K562 (cell line): Measurements from ENCODE around the gene CHCHD10. TPM values are rescaled to one million over a fixed set of nuclear protein-coding genes. Genes with fewer than 3 reads are reported as not detected.
A peak's percentile ranks its signal among the peaks of the same experiment; 100 is the strongest.

ENCODE experiments used
- CHCHD3 ChIP-seq: fragments of 250-450 bp; sonication (Bioruptor Pico); IDR thresholded peaks from 2 replicates; pipeline ENCODE4 v2.1.2; 2022; ENCODE audit warnings: mild to moderate bottlenecking
- GATAD2A ChIP-seq: fragments of 450-650 bp; IDR thresholded peaks from 2 replicates; pipeline ENCODE4 v1.6.1; 2017
- KAT8 ChIP-seq: fragments of 450-650 bp; IDR thresholded peaks from 2 replicates; pipeline ENCODE4 v1.6.1; 2016; ENCODE audit warnings: low read depth, mild to moderate bottlenecking
- KDM4B ChIP-seq, 2 experiments: fragments of 450-650 bp in 1 of 2; sonication (generic) in 1 of 2; IDR thresholded peaks; 2 replicates each; pipeline ENCODE4 v1.6.1; 2016 to 2017; ENCODE audit warnings: borderline replicate concordance in 2 of 2, antibody characterized with exemption in 1 of 2, low read depth in 1 of 2, mild to moderate bottlenecking in 1 of 2
- NCOA6 ChIP-seq: fragments of 450-650 bp; IDR thresholded peaks from 2 replicates; pipeline ENCODE4 v1.6.1; 2017; ENCODE audit warnings: mild to moderate bottlenecking
- NFIC ChIP-seq: fragments of 450-650 bp; IDR thresholded peaks from 2 replicates; pipeline ENCODE4 v1.6.1; 2017; ENCODE audit warnings: mild to moderate bottlenecking, inconsistent platforms
- POLR2AphosphoS5 ChIP-seq: IDR thresholded peaks from 2 replicates; pipeline ENCODE4 v1.6.1; 2011; ENCODE audit warnings: mild to moderate bottlenecking, low read depth, low read length, moderate library complexity; ENCODE audit not compliant: control insufficient read depth, insufficient read depth
- RFX5 ChIP-seq: IDR thresholded peaks from 2 replicates; pipeline ENCODE4 v1.6.1; 2011; ENCODE audit warnings: low read depth, mild to moderate bottlenecking, improper control_type of control experiment, low read length
- TAF7 ChIP-seq: fragments of 450-650 bp; IDR thresholded peaks from 2 replicates; pipeline ENCODE4 v1.6.1; 2016; ENCODE audit warnings: missing genetic modification characterization, missing compliant biosample characterization
- TCF3 ChIP-seq: sonication (generic); formaldehyde crosslinking; IDR thresholded peaks from 2 replicates; pipeline ENCODE4 v1.4.0; 2020; ENCODE audit warnings: mild to moderate bottlenecking, missing genetic modification reagents
- TCFL5 ChIP-seq: fragments of 250-450 bp; sonication (Bioruptor Pico); conservative IDR thresholded peaks from 2 replicates; pipeline ENCODE4 v1.6.1; 2021; ENCODE audit warnings: mild to moderate bottlenecking, moderate library complexity, matching md5 sums
- ZNF586 ChIP-seq: fragments of 450-650 bp; formaldehyde crosslinking; conservative IDR thresholded peaks from 2 replicates; pipeline ENCODE4 v1.4.0; 2020; ENCODE audit warnings: mild to moderate bottlenecking, moderate library complexity
- ZNF668 ChIP-seq: fragments of 250-450 bp; sonication (Bioruptor Pico); IDR thresholded peaks from 2 replicates; pipeline ENCODE4 v1.8.0; 2022; ENCODE audit warnings: mild to moderate bottlenecking, inconsistent platforms
- ZNF717 ChIP-seq: fragments of 250-450 bp; sonication (Bioruptor Pico); IDR thresholded peaks from 2 replicates; pipeline ENCODE4 v1.5.0; 2021
- polyA plus RNA-seq, 8 experiments: library from polyadenylated mRNA; depleted of rRNA in 4 of 8; stranded (reverse) in 5 of 8; unstranded in 3 of 8; fragments of >200 nt; fragmentation: Nextera tagmentation in 2 of 8; fragmentation: Illumina TruSeq in 1 of 8; extraction: Ambion mirVana in 2 of 8; extraction: Trizol in 1 of 8; gene quantifications; 2 replicates each; pipeline versions ENCODE4 v1.2.1 to v1.2.3, GENCODE V29; 2011 to 2014; ENCODE audit warnings: inconsistent platforms in 1 of 8, missing spikeins in 1 of 8
- total RNA-seq, 7 experiments: library from RNA; depleted of rRNA in 6 of 7; stranded (reverse); fragments of >200 nt in 6 of 7; fragmentation: Illumina TruSeq in 2 of 7; extraction: Trizol in 2 of 7; gene quantifications; 2 replicates each; pipeline versions ENCODE4 v1.2.1 to v1.2.3, GENCODE V29; 2011 to 2021; ENCODE audit warnings: low replicate concordance in 1 of 7
- TF ChIP-seq, protein P1 (sequence below): fragments of 450-650 bp; formaldehyde crosslinking; conservative IDR thresholded peaks from 2 replicates; pipeline ENCODE4 v1.4.0; 2022; ENCODE audit warnings: mild to moderate bottlenecking, missing genetic modification characterization
- TF ChIP-seq, protein P2 (sequence below): fragments of 200-800 bp; sonication (Bioruptor generic); IDR thresholded peaks from 2 replicates; pipeline ENCODE4 v1.6.1; 2017; ENCODE audit warnings: missing genetic modification characterization, missing compliant biosample characterization
- TF ChIP-seq, protein P3 (sequence below): IDR thresholded peaks from 2 replicates; pipeline ENCODE4 v1.6.1; 2014; ENCODE audit warnings: antibody characterized with exemption
- TF ChIP-seq, protein P4 (sequence below): fragments of 450-650 bp; conservative IDR thresholded peaks from 2 replicates; pipeline ENCODE4 v1.6.1; 2016; ENCODE audit warnings: missing genetic modification characterization, low read depth, mild to moderate bottlenecking, control low read depth, missing compliant biosample characterization

Gene CHCHD10
- total and polyA plus RNA-seq, 9 of the 15 experiments (the other 6 are each of a cell fraction or from before 2014, with no cell fraction given) = 15.2 to 292 (median 102) TPM

DNA sequence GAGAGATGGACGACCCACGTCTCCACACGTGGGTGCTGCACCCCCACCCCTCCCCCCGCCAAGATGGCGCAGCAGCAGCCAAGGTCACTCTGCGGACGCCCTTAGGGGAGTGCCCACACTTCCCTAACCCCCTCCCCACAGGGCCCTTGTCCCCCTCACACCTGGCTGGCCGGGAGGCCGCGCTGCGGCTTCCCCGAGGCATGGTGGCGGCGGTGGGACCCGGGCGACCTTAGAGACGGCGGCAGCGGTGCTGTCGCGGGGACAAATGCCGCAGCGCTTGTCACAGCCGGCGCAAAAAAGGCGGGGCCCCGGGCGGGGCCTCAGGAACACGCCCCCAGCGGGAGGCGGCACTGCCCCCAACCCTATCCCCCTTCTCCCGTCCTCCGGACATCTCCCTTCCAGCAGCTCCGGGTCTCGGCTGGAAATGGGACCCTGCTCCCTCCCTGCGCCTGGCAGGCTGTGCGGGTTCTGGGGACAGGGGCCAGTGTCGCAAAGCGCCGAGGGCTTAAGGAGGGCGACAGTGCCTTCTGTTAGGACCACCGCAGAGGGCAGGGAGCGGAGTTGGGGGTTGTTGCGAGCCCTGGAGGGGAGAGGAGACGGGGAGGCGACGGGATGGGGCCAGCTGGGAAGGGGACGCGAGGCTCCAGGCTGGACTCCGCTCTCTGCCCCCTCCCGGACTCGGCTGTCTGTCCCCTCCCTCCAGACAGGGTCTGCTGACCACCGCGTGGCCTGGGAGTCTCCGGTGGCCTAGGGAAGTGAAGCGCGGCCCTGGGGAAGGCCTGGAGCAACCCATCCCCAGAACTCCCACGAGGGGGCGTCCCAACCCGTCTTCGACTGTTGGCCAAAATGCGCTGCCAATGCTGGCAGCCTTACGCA is at the start of gene CHCHD10 (continued):
- TF ChIP-seq, protein P1, sequence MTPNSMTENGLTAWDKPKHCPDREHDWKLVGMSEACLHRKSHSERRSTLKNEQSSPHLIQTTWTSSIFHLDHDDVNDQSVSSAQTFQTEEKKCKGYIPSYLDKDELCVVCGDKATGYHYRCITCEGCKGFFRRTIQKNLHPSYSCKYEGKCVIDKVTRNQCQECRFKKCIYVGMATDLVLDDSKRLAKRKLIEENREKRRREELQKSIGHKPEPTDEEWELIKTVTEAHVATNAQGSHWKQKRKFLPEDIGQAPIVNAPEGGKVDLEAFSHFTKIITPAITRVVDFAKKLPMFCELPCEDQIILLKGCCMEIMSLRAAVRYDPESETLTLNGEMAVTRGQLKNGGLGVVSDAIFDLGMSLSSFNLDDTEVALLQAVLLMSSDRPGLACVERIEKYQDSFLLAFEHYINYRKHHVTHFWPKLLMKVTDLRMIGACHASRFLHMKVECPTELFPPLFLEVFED (CRISPR knock-in tag) = peak; percentile 62; the same call in 1 of the 2 replicates
- TF ChIP-seq TAF7 (tag) = peak; percentile 81
- TF ChIP-seq, protein P2, sequence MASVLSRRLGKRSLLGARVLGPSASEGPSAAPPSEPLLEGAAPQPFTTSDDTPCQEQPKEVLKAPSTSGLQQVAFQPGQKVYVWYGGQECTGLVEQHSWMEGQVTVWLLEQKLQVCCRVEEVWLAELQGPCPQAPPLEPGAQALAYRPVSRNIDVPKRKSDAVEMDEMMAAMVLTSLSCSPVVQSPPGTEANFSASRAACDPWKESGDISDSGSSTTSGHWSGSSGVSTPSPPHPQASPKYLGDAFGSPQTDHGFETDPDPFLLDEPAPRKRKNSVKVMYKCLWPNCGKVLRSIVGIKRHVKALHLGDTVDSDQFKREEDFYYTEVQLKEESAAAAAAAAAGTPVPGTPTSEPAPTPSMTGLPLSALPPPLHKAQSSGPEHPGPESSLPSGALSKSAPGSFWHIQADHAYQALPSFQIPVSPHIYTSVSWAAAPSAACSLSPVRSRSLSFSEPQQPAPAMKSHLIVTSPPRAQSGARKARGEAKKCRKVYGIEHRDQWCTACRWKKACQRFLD = 0 out of 2 replicates have a peak, but pooled peaks have one; percentile 4
- TF ChIP-seq, protein P3, sequence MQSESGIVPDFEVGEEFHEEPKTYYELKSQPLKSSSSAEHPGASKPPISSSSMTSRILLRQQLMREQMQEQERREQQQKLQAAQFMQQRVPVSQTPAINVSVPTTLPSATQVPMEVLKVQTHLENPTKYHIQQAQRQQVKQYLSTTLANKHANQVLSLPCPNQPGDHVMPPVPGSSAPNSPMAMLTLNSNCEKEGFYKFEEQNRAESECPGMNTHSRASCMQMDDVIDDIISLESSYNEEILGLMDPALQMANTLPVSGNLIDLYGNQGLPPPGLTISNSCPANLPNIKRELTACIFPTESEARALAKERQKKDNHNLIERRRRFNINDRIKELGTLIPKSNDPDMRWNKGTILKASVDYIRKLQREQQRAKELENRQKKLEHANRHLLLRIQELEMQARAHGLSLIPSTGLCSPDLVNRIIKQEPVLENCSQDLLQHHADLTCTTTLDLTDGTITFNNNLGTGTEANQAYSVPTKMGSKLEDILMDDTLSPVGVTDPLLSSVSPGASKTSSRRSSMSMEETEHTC = 0 out of 2 replicates have a peak, but pooled peaks have one; percentile 43
- TF ChIP-seq NFIC = peak; percentile 38
- TF ChIP-seq KAT8 = no peak
- peak; percentile 67; the same call in 1 of the 2 replicates for TF ChIP-seq POLR2AphosphoS5
- TF ChIP-seq ZNF586 (CRISPR knock-in tag) = no peak
- TF ChIP-seq TCF3 (CRISPR knock-in tag) = no peak; the same call in 1 of the 2 replicates
- peak; percentile 51; the same call in 1 of the 2 replicates for TF ChIP-seq NCOA6
- TF ChIP-seq CHCHD3 (CRISPR knock-in tag) = no peak
- TF ChIP-seq KDM4B (IDR thresholded peaks at IDR 0.05; ENCODE audit: borderline replicate concordance in 2 of 2, low read depth in 1 of 2) = no peak
- no peak for TF ChIP-seq ZNF717
- TF ChIP-seq GATAD2A = no peak
- TF ChIP-seq ZNF668 (CRISPR knock-in tag) = no peak
- TF ChIP-seq, protein P4, sequence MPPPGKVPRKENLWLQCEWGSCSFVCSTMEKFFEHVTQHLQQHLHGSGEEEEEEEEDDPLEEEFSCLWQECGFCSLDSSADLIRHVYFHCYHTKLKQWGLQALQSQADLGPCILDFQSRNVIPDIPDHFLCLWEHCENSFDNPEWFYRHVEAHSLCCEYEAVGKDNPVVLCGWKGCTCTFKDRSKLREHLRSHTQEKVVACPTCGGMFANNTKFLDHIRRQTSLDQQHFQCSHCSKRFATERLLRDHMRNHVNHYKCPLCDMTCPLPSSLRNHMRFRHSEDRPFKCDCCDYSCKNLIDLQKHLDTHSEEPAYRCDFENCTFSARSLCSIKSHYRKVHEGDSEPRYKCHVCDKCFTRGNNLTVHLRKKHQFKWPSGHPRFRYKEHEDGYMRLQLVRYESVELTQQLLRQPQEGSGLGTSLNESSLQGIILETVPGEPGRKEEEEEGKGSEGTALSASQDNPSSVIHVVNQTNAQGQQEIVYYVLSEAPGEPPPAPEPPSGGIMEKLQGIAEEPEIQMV = no peak
- TF ChIP-seq TCFL5 (CRISPR knock-in tag) = no peak
- no peak for TF ChIP-seq RFX5
